GM19035 (cell line): ENCODE results near the gene LUZP2.

ENCODE experiments used
- ATAC-seq: cut with Tn5 transposase; IDR thresholded peaks from one replicate; pipeline ENCODE4 v1.9.1; 2021; ENCODE audit not compliant: unreplicated experiment

The LUZP2 gene

GRCh38 chr11:24496736-24497725 lies at the start of gene LUZP2:
Gene LUZP2 (plus strand): TSS chr11:24497053.
- no peak for ATAC-seq

- ATAC-seq = no peak
Measured at GRCh38 chr11:24453129-24453718, 43.6 kb upstream of the LUZP2 start.

GRCh38 chr11:24457985-24458384 lies 38.9 kb upstream of the LUZP2 start:
- ATAC-seq = no peak

GRCh38 chr11:24470431-24470830 lies 26.4 kb upstream of the LUZP2 start:
- no peak for ATAC-seq

- ATAC-seq = no peak
Measured at GRCh38 chr11:24471084-24471483, 25.8 kb upstream of the LUZP2 start.

GRCh38 chr11:24478718-24479117 lies 18.1 kb upstream of the LUZP2 start:
- ATAC-seq = no peak

GRCh38 chr11:24489477-24489876 lies 7.4 kb upstream of the LUZP2 start:
- ATAC-seq = no peak

- no peak for ATAC-seq
Measured at GRCh38 chr11:24496386-24496735, 492 bp upstream of the LUZP2 start.

GRCh38 chr11:24497831-24498230 lies 978 bp downstream of the LUZP2 start:
- no peak for ATAC-seq

- no peak for ATAC-seq
Measured at GRCh38 chr11:24502425-24502824, 5.6 kb downstream of the LUZP2 start.

- no peak for ATAC-seq
Measured at GRCh38 chr11:24509114-24509513, 12.3 kb downstream of the LUZP2 start.

- no peak for ATAC-seq
Measured at GRCh38 chr11:24511511-24511910, 14.7 kb downstream of the LUZP2 start.

- no peak for ATAC-seq
Measured at GRCh38 chr11:24513479-24514218, 16.8 kb downstream of the LUZP2 start.

- no peak for ATAC-seq
Measured at GRCh38 chr11:24514219-24514594, 17.4 kb downstream of the LUZP2 start.

- no peak for ATAC-seq
Measured at GRCh38 chr11:24515632-24516031, 18.8 kb downstream of the LUZP2 start.

GRCh38 chr11:24516638-24517037 lies 19.8 kb downstream of the LUZP2 start:
- ATAC-seq = no peak

GRCh38 chr11:24521601-24522000 lies 24.7 kb downstream of the LUZP2 start:
- no peak for ATAC-seq

GRCh38 chr11:24524156-24524555 lies 27.3 kb downstream of the LUZP2 start:
- no peak for ATAC-seq

- no peak for ATAC-seq
Measured at GRCh38 chr11:24531528-24531927, 34.7 kb downstream of the LUZP2 start.

GRCh38 chr11:24543771-24544170 lies 46.9 kb downstream of the LUZP2 start:
- no peak for ATAC-seq

GRCh38 chr11:24556693-24557092 lies 59.8 kb downstream of the LUZP2 start:
- no peak for ATAC-seq

- no peak for ATAC-seq
Measured at GRCh38 chr11:24559315-24559714, 62.5 kb downstream of the LUZP2 start.
